ENCODE measurements around the gene CORIN.

DNA sequence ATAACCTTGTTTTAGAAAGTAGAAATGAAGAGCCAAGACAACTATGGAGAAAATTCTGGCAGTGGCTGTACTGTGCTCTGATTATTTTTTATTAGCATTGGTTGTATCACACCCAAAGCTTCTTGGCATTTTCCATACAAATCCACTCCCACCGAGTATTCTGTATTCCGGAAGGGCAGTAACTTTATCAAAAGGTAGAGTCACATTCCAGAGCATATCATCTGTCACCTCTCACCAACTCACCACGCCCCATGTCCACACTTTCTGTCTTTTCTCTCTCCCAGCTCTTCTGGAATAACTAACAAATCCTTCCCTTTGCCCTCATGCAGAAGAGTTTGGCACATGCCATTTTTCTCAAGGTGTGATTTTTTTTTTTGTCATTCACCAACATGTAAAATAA, 52.7 kb downstream of the CORIN start:
- TF ChIP-seq POLR2A (IDR thresholded peaks at IDR 0.05; ENCODE audit: low read depth, low read length): no peak
- TF ChIP-seq POLR2AphosphoS5 (IDR thresholded peaks at IDR 0.05; ENCODE audit: low read depth, low read length): no peak
- no peak for TF ChIP-seq TAF1 (IDR thresholded peaks at IDR 0.05; ENCODE audit: low read depth, low read length)

Measured in GM12891 (cell line).